HCT116 (cell line): ENCODE data around the gene WDR48. TPM values are rescaled to one million over a fixed set of nuclear protein-coding genes. Genes with fewer than 3 reads are reported as not detected.

Experiments
- ATAC-seq: fragments of 200-7000 bp; cut with Tn5 transposase; 2 replicates; pipeline ENCODE4 v1.9.1; 2020; ENCODE audit warnings: mild to moderate bottlenecking, moderate library complexity
- BruUV-seq: library from RNA; stranded (reverse); fragments of 400-500 nt; replicated peaks from 2 replicates; lab custom pipeline; 2021; lab: Mats Ljungman, UMichigan
- CTCF ChIA-PET: fragments of 300-600 bp; sonication (Branson Sonifier 250); formaldehyde crosslinking; loops from one replicate; lab custom pipeline; 2021; ENCODE audit warnings: antibody characterized with exemption; lab: Charles Lee
- POLR2A ChIA-PET: fragments of 300-600, 350-600 bp; sonication (Branson Sonifier 250); formaldehyde crosslinking; loops from one replicate; lab custom pipeline; 2021; ENCODE audit warnings: antibody characterized with exemption; lab: Charles Lee
- RAD21 ChIA-PET, 2 experiments: fragments of 300-600 bp; sonication (Branson Sonifier 250); formaldehyde crosslinking; loops; one replicate each; lab custom pipeline; 2023; ENCODE audit warnings: low total read pairs in 2 of 2; ENCODE audit not compliant: uncharacterized antibody in 2 of 2, unreplicated experiment in 2 of 2, low non-redundant PET in 1 of 2; lab: Charles Lee
- DNase-seq: peaks from one replicate; pipeline ENCODE4 v3.0.0-alpha.2; 2010; ENCODE audit warnings: low read depth, low spot score
- H2AFZ ChIP-seq: fragments of 200-600 bp; shearing (Covaris generic), sonication (generic); 2 replicates; pipeline ENCODE4 v1.6.1; 2017; ENCODE audit warnings: low read depth, mixed run types, mixed read lengths, antibody characterized with exemption, low read length; ENCODE audit not compliant: poor library complexity, severe bottlenecking
- H3K27ac ChIP-seq: 2 replicates; pipeline ENCODE4 v1.5.1; 2012; ENCODE audit warnings: low read depth, low read length
- H3K27me3 ChIP-seq: fragments of 200-600 bp; sonication (generic); 2 replicates; pipeline ENCODE4 v1.6.1; 2016; ENCODE audit warnings: mixed run types, low read length, mixed read lengths; ENCODE audit not compliant: insufficient read depth
- H3K36me3 ChIP-seq, 2 experiments: fragments of 200-500 bp in 1 of 2; fragments of 200-600 bp in 1 of 2; sonication (Bioruptor generic) in 1 of 2; sonication (generic) in 1 of 2; 2 replicates each; pipeline versions ENCODE4 v1.5.1 to v1.6.1; 2014 to 2016; ENCODE audit warnings: low read length in 2 of 2, inconsistent platforms in 1 of 2, mixed read lengths in 1 of 2, mixed run types in 1 of 2; ENCODE audit not compliant: insufficient read depth in 2 of 2, control insufficient read depth in 1 of 2
- H3K4me1 ChIP-seq, 2 experiments: fragments of 200-600 bp in 1 of 2; sonication (generic) in 1 of 2; 2 replicates each; pipeline versions ENCODE4 v1.5.1 to v1.6.1; 2012 to 2017; ENCODE audit warnings: low read length in 2 of 2, inconsistent platforms in 1 of 2, mild to moderate bottlenecking in 1 of 2, mixed read lengths in 1 of 2, mixed run types in 1 of 2, moderate library complexity in 1 of 2; ENCODE audit not compliant: insufficient read depth in 2 of 2, control insufficient read depth in 1 of 2
- H3K4me2 ChIP-seq: fragments of 200-600 bp; sonication (generic); 2 replicates; pipeline ENCODE4 v1.6.1; 2017; ENCODE audit warnings: mixed run types, low read length, mixed read lengths
- H3K4me3 ChIP-seq, 2 experiments: fragments of 200-600 bp in 1 of 2; sonication (generic) in 1 of 2; replicated peaks in 1 of 2; 2 replicates each; pipeline ENCODE4 v1.5.1; 2011 to 2016; ENCODE audit warnings: low read length in 2 of 2, control low read depth in 1 of 2, low read depth in 1 of 2, mild to moderate bottlenecking in 1 of 2, mixed read lengths in 1 of 2, mixed run types in 1 of 2
- H3K79me2 ChIP-seq: fragments of 200-600 bp; sonication (generic); 2 replicates; pipeline ENCODE4 v1.6.1; 2017; ENCODE audit warnings: mild to moderate bottlenecking, mixed run types, low read length, moderate library complexity, mixed read lengths; ENCODE audit not compliant: insufficient read depth
- H3K9ac ChIP-seq: fragments of 200-600 bp; sonication (generic); 2 replicates; pipeline ENCODE4 v1.6.1; 2016; ENCODE audit warnings: low read length, mixed read lengths
- H3K9me2 ChIP-seq: fragments of 200-600 bp; sonication (generic), shearing (Covaris generic); 2 replicates; pipeline ENCODE4 v1.6.1; 2017; ENCODE audit warnings: mixed run types, mild to moderate bottlenecking, moderate library complexity; ENCODE audit not compliant: insufficient read depth
- H3K9me3 ChIP-seq, 2 experiments: fragments of 200-500 bp in 1 of 2; fragments of 200-600 bp in 1 of 2; sonication (Bioruptor generic) in 1 of 2; sonication (generic) in 1 of 2; 2 replicates each; pipeline ENCODE4 v1.6.1; 2014 to 2017; ENCODE audit warnings: low read length in 2 of 2, mixed read lengths in 2 of 2, inconsistent platforms in 1 of 2, low read depth in 1 of 2, mild to moderate bottlenecking in 1 of 2, mixed run types in 1 of 2, moderate library complexity in 1 of 2; ENCODE audit not compliant: control insufficient read depth in 1 of 2, insufficient read depth in 1 of 2
- H4K20me1 ChIP-seq: fragments of 200-600 bp; sonication (generic), shearing (Covaris generic); 2 replicates; pipeline ENCODE4 v1.6.1; 2017; ENCODE audit warnings: mixed run types, mild to moderate bottlenecking, moderate library complexity; ENCODE audit not compliant: insufficient read depth
- CEBPB ChIP-seq: IDR thresholded peaks from 2 replicates; pipeline ENCODE4 v1.6.1; 2012; ENCODE audit warnings: low read depth
- CTCF ChIP-seq, 3 experiments: fragments of 200-600 bp in 1 of 3; sonication (generic) in 1 of 3; IDR thresholded peaks in 2 of 3; conservative IDR thresholded peaks in 1 of 3; 2 replicates each; pipeline ENCODE4 v1.5.1; 2012 to 2017; ENCODE audit warnings: low read depth in 2 of 3, low read length in 2 of 3, antibody characterized with exemption in 1 of 3, borderline replicate concordance in 1 of 3, control low read depth in 1 of 3, mild to moderate bottlenecking in 1 of 3, mixed read lengths in 1 of 3, mixed run types in 1 of 3, moderate library complexity in 1 of 3; ENCODE audit not compliant: insufficient read depth in 1 of 3
- EZH2 ChIP-seq: fragments of 200-600 bp; sonication (generic); IDR thresholded peaks from 2 replicates; pipeline ENCODE4 v1.6.1; 2017; ENCODE audit warnings: antibody characterized with exemption, mixed run types
- EZH2phosphoT487 ChIP-seq: fragments of 200-600 bp; IDR thresholded peaks from 2 replicates; pipeline ENCODE4 v1.6.1; 2018; ENCODE audit warnings: antibody characterized with exemption, borderline replicate concordance
- FOSL1 ChIP-seq: IDR thresholded peaks from 2 replicates; pipeline ENCODE4 v1.6.1; 2012; ENCODE audit warnings: low read depth
- JUND ChIP-seq: IDR thresholded peaks from 2 replicates; pipeline ENCODE4 v1.6.1; 2012
- POLR2A ChIP-seq: IDR thresholded peaks from 2 replicates; pipeline ENCODE4 v1.7.0; 2011; ENCODE audit warnings: borderline replicate concordance; ENCODE audit not compliant: insufficient read depth, insufficient read length; ENCODE audit errors: extremely low read depth
- POLR2AphosphoS5 ChIP-seq: IDR thresholded peaks from 2 replicates; pipeline ENCODE4 v1.6.1; 2011; ENCODE audit warnings: mild to moderate bottlenecking, low read depth, low read length, moderate library complexity
- REST ChIP-seq: IDR thresholded peaks from 2 replicates; pipeline ENCODE4 v1.6.1; 2012; ENCODE audit warnings: low read depth
- SP1 ChIP-seq: IDR thresholded peaks from 2 replicates; pipeline ENCODE4 v1.6.1; 2012; ENCODE audit warnings: low read depth
- TCF7L2 ChIP-seq: IDR thresholded peaks from 2 replicates; pipeline ENCODE4 v1.7.0; 2011; ENCODE audit warnings: borderline replicate concordance, inconsistent platforms; ENCODE audit not compliant: insufficient read depth, insufficient read length; ENCODE audit errors: extremely low read depth
- YY1 ChIP-seq: IDR thresholded peaks from 2 replicates; pipeline ENCODE4 v1.6.1; 2011; ENCODE audit warnings: low read length, low read depth, moderate library complexity, mild to moderate bottlenecking; ENCODE audit not compliant: insufficient replicate concordance; ENCODE audit errors: extremely low read depth
- ZNF274 ChIP-seq: fragments of 200-500 bp; sonication (Bioruptor generic); IDR thresholded peaks from 2 replicates; pipeline ENCODE4 v1.6.1; 2014; ENCODE audit warnings: mild to moderate bottlenecking, low read depth, low read length, inconsistent platforms
- intact Hi-C: fragments of 100-400 bp; cut with micrococcal nuclease; formaldehyde crosslinking; loops from 2 replicates; pipeline ENCODE4 v1.10.0; 2022
- total RNA-seq: library from RNA; stranded (reverse); gene quantifications from one replicate; pipeline ENCODE4 v1.2.1, GENCODE V29; 2021; ENCODE audit not compliant: unreplicated experiment
- TF ChIP-seq, protein P1 (sequence below): IDR thresholded peaks from 2 replicates; pipeline ENCODE4 v1.6.1; 2011; ENCODE audit warnings: mild to moderate bottlenecking, low read length, moderate library complexity; ENCODE audit not compliant: insufficient replicate concordance; ENCODE audit errors: extremely low read depth
- TF ChIP-seq, protein P2 (sequence below): IDR thresholded peaks from 2 replicates; pipeline ENCODE4 v1.6.1; 2012

Gene WDR48
- total RNA-seq, 1 experiment from 2014 or later = 35.6 TPM

DNA sequence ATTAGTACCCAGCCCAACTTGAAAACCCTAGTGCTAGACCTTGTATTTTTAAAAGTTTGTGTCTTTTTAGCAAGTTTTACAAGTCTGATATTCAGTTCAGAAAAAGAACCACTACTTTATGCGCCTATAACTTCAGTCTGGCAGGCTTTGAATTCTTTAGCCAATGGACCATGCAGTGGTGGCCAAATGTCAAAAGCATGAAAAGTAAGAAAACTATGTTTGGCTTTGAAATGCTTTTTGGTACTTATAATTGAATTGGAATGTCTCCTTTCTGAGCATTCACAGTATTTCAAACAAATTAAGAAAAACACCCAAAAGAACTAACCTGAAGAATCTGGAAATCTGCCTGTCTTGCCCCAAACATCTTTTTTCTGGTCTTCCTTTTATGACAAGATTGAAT lies 12.8 kb downstream of the WDR48 start:
- H3K27me3 ChIP-seq = no peaks in the 10 kb centered on the region
- RAD21 ChIA-PET = interaction anchor here in 1 of 2 experiments (0.7 kb wide), 1 partner anchor 224 kb away, joined by 3 read pairs; no protein-coding TSS in a partner anchor
- no peak for ATAC-seq
- H3K79me2 ChIP-seq = peaks cover 4% of the 10 kb centered on the region
- no peaks in the 10 kb centered on the region for H3K4me1 ChIP-seq
- H3K9me2 ChIP-seq = no peaks in the 10 kb centered on the region
- TF ChIP-seq, protein P1, sequence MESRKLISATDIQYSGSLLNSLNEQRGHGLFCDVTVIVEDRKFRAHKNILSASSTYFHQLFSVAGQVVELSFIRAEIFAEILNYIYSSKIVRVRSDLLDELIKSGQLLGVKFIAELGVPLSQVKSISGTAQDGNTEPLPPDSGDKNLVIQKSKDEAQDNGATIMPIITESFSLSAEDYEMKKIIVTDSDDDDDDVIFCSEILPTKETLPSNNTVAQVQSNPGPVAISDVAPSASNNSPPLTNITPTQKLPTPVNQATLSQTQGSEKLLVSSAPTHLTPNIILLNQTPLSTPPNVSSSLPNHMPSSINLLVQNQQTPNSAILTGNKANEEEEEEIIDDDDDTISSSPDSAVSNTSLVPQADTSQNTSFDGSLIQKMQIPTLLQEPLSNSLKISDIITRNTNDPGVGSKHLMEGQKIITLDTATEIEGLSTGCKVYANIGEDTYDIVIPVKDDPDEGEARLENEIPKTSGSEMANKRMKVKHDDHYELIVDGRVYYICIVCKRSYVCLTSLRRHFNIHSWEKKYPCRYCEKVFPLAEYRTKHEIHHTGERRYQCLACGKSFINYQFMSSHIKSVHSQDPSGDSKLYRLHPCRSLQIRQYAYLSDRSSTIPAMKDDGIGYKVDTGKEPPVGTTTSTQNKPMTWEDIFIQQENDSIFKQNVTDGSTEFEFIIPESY = no peak
- TF ChIP-seq CEBPB = no peak
- no peak for TF ChIP-seq JUND
- TF ChIP-seq, protein P2, sequence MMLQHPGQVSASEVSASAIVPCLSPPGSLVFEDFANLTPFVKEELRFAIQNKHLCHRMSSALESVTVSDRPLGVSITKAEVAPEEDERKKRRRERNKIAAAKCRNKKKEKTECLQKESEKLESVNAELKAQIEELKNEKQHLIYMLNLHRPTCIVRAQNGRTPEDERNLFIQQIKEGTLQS = no peak
- no peak for TF ChIP-seq REST
- TF ChIP-seq TCF7L2 = no peak
- no peak for TF ChIP-seq CTCF (IDR thresholded peaks at IDR 0.05 in 2 of 3, conservative IDR thresholded peaks at IDR 0.05 in 1 of 3; ENCODE audit: borderline replicate concordance in 1 of 3, insufficient read depth in 1 of 3, low read depth in 2 of 3, low read length in 2 of 3)
- no peak for TF ChIP-seq ZNF274
- TF ChIP-seq EZH2 = no peak
- TF ChIP-seq SP1 = no peak
- no peak for TF ChIP-seq POLR2A
- TF ChIP-seq YY1 = no peak
- no peak for TF ChIP-seq POLR2AphosphoS5
- TF ChIP-seq FOSL1 = no peak
- no peak for TF ChIP-seq EZH2phosphoT487
- CTCF ChIA-PET = no interaction called here
- no peaks in the 10 kb centered on the region for H3K9me3 ChIP-seq
- H3K27ac ChIP-seq = no peak overlapping the region
- H3K9ac ChIP-seq = no peak overlapping the region
- POLR2A ChIA-PET = no interaction called here
- no peaks in the 10 kb centered on the region for H4K20me1 ChIP-seq
- no peak overlapping the region for H3K4me3 ChIP-seq
- no peak for DNase-seq
- intact Hi-C loops = no loop called here
- H2AFZ ChIP-seq = no peak overlapping the region
- peaks cover 0 to 3% of the 10 kb centered on the region in 2 experiments; a peak in 1 of 4 replicates for H3K36me3 ChIP-seq
- no peak overlapping the region for H3K4me2 ChIP-seq
- no TSS peak for BruUV-seq
